NCI-H1436 (cell line): ENCODE results near the gene BCDIN3D.
"Not testable (repeated sequence)": the region's sequence is repeated elsewhere in the genome, so short reads cannot be mapped to it uniquely, and the experiment has no call there.

Experiments used
- DNase-seq: peaks from one replicate; lab custom pipeline; 2025; lab: John Stamatoyannopoulos, UW

BCDIN3D gene

DNA sequence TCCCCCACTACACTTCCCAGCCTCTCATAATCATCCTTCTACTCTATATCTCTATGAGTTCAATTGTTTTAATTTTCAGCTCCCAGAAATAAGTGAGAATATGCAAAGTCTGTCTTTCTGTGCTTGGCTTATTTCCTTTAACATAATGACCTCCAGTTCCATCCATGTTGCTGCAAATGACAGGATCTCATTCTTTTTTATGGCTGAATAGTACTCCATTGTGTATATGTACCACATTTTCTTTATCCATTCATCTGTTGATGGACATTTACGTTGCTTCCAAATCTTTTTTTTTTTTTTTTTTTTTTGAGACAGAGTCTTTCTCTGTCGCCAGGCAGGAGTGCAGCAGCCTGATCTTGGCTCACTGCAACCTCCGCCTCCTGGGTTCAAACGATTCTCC is 13.0 kb upstream of the BCDIN3D start:
- DNase-seq = not testable (repeated sequence)

DNA sequence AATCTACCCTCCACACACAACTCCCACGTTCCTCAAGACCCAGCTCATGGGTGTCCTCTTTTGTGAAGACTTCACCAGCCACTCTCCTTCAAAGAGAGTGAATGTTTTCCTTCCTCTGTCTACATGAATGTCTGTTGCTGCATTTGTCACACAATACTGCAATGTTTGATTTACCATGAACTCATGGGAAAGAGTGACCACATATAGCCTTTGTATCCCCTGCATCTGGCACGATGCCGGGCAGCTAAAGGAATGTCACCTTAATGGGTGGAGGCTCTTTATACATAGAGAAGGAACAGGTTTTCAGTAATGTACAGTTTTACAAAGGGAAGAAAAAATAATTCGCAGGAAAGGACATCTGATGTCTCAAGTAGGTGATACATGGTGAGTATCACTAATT is 12.1 kb upstream of the BCDIN3D start:
- no peak for DNase-seq

DNA sequence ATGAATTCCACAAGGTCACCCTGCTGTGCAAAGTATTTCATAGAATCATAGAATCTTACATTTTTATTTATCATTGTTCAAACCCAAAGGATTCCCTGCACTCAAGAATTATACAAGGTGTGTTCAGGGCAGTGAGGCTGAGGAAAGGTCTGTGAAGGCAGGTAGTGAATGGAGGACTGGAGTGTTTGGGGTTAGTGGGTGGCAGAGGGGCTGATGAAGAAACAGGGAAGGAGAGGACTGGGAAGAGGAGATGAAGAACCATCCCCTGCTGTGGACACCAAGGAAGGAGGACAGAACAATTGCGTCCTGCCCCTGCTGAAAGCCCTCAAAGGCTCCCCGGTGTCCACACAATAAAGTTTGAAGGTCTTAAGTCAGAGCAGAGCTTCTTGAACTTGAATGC is 10.8 kb upstream of the BCDIN3D start:
- no peak for DNase-seq

DNA sequence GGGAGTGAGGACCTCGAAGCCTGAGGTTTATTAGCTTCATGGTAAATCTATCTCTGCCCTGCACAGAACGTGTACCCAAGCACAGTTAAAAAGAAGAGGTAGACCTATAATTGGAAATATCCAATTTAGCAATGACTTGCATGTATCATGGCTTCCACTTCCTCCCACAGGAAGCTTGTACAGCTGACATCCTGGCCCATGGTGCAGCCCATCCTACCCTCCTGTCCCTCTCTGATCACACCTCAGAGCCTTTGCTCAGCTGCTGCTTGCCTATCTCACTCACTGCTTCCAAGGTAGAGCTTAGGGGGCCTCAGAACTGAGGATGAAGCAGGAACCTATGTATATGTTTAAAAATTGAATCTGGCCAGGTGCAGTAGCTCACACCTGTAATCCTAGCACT is 4.3 kb upstream of the BCDIN3D start:
- DNase-seq = no peak

DNA sequence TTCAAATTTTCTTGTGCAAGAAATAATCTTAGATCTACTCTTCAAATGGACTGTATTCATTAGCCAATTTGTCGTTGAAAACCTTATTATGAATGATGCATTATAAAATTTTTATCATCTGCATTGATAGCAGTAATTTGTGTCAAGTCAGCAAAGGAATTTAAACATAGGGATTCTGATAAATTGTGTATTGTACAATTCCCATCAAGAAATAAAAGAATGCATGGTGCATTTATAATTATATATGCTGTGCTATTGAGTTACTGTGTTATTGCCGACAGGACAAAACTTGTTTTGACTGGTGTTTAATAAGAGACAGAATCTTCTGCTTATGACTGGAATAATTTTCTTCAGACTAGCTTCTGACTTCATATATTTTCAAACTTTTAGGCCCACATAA is 3.1 kb upstream of the BCDIN3D start:
- DNase-seq = no peak

DNA sequence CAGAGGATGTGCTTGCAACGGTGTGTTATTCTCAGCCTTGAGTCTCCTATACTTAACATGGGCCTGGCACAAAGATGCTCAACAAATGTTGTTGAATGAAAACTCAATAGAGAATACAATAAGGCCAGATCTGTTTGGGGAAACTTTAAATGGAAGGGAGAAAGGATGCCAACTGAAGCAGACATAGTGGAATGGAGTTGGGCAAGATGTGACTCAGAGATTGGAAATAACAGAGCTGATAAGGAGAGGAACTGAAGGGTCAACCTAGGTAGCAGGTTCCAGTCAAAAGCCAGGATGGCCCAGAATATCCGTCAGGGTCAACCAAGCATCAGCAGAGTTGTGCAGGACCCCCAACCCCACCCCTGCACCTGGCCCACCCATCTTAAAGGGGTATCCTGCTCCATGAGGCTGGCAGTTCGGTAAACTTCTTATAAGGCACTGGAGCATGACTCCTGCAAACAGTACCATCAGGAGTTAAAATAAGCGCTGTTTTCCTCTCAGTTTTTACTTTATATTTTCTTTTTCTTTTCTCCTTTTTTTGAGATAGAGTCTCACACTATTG is 1.1 kb upstream of the BCDIN3D start:
- no peak for DNase-seq

DNA sequence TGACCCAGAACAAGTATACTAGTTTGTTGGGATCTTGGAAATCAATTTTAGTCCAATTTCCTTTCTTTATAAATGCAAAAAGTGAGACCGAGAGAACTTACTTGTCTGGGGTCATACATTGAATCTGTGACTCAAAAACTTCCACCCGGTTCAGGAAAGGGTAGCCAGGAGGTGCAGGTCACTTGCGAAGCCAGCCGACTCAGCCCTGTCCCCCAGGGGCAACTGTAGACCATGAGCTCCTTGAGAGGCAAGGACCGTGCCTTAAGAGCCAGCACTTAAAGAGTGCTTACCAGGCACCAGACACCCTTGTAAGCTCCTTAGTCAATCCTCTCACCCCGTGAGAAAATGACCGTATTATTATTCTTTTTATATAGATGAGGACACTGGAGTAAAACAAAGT is 505 bp upstream of the BCDIN3D start:
- no peak for DNase-seq

DNA sequence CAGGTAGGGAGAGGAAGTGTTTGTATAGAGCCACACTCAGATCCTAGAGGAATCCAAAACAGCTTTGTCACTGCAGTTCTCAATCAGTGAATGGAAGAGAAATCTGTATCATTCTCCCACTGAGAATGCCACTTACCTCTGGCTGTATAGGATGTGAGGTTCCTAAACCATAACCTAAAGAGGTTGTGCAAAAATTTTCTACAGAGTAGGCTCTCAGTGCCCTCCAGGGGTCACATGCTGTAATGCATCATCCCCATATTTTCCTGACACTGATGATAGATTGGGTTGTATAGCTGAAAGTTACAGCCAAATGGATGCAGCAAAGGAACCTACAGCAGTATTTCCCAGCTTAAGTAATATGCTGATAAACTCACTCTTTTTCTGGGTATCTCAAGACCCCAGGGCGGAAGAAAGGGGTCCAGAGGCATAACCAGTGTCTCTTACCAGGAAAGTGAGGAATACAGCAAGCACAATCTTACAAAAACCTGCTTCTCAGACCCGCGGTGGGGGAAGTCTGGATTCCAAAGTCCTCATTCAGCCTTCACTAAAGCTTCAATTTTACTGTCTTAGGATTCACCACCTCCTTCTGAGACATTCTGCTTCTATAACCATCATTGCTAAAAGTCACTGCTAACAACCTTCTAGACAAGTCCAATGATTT is 3.8 kb downstream of the BCDIN3D start:
- peak; percentile 15 for DNase-seq

DNA sequence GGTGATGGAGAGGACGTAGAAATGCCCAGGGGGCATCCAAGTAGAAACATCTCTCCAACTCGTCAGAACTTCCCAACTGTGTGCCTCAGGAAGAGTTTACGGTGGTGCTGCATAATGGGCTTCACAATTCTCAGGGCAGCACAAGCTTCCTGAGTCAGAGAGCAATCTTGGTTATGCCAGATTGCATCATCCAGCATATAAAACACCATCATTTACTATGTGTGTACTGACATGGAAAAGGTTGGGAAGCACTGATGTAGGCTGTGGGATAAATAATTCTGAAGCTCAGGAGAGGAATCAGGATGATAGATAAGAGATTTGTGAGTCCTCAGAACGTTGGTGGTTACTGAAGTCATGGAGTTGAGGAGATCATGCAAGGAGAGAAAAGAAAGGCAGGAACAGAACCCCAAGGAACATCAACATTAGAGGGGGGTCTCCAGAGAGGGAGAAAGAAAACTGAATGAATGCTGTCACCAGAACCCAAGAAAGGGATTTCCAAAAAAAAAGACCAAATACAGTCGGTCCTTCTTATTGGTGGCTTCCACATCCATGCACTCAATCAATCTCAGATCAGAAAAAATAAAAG is 10.0 kb downstream of the BCDIN3D start:
- no peak for DNase-seq

DNA sequence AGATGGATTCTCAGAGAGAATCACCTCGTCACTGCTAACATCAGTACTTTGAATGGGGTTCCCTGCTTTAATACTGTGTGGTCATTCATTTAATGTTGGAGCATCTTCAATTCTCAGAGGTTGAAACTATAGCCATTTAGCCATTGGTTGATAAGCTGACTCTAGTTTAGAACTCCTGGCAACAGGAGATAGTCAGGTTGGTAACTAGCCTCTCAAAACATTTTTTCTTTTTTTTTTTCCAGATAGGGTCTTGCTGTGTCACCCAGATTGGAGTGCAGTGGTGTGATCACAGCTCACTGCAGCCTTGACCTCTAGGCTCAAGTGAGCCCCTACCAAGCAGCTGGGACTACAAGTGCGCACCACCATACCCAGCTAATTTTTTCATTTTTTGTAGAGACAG is 11.2 kb downstream of the BCDIN3D start:
- no peak for DNase-seq

DNA sequence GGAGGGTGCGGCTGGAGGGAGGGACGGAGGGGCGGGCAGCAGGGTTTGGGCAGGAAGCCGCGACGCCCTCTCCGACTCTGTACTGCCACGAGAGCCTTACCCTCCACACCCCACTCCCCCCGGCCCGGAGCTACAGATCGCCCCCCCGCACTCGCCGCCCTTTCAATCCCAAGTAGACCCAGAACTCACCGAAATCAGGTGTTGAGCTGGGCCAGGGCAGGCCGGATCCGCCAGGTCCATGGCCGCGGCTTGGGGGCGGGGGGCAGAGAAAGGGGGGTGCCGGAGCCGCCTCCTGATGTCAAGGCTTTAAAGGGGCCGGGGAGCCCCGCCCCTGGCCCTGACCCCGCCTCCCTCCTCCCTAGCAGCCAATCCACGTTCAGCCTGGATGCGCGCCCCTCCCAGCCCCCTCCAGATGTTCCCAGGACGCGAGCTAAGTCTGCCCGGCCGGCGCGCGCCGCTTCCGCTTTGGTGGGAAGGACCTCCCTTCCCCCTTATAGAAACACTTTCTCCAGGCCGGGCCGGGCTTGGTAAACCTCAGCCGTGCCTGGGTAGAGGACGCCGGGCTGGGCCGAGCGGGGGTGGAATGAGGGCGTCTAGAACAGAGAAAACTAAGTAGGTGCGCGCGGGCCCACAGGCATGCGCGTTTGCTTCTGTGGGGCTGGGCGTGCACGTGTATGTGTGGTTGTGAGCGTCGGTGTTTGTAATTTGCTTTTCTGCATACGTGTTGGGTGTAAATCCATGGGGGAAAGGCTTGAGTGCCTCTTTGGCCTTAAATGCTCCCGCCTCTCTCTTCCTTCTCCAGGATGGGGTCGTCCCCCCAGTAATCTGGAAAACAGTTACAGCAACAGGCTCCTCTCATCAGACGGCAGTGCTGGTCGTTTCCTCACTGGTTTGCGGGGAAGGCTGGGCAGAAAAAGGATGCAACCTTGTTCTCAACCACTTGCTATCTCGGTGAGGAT is 14.5 kb downstream of the BCDIN3D start, which contains the start of gene NCKAP5L:
NCKAP5L (minus strand) TSS at position 281 of the 959 bp plus-strand sequence. CDS start 24,369 bp downstream, outside the sequence.
- peak; percentile 85 for DNase-seq

DNA sequence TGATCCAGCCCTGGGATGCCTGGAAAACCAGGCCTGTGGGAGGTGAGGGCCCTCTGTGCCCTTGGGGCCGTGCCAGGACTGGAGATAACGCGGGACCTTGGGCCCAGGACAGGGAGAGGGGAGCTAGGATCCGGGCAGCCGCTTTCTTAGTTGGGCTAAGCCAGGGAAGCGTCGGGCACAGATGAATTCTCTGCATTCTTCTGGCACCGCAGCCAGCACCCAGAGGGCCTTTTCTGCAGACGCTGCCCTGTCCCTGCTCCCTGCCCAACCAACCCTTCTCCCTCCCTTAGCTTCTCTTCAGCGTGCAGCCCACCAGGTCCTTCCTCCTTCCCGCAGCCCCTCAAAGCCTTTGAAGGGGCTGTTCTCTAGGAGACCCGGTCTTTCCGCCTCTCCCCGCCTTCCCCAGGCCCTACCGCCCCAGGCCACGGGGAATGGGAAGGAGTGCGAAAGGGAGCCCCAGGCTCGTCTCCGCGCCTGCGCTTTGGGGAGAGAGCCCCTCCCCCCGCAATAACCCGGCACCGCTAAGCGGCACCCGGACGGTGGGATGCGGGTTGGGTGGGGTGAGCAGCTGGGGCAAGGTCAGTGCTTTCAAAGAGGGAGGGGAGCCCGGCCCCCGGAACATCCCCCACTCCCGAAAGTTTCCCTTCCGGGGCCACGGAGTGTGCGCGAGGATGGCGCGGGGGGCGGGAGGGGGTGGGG is 15.4 kb downstream of the BCDIN3D start:
- peak; percentile 36 for DNase-seq

DNA sequence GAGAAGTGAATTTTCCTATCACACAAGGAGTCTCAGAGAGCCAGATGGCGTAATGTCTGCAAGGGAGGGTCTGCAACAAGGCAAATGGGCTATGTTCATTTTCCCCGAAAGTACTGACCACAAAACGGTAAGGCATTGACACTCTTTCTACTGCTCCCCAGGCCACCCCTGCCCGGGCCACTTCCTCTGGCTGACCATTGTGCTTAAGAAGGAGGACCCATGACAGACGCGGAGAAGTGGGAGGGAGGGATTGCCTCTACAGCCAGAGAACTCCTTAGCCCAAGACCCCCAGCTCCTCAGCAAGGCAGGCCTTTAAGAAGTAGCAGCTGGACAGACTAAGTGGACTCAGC is 15.9 kb downstream of the BCDIN3D start:
- DNase-seq = no peak

DNA sequence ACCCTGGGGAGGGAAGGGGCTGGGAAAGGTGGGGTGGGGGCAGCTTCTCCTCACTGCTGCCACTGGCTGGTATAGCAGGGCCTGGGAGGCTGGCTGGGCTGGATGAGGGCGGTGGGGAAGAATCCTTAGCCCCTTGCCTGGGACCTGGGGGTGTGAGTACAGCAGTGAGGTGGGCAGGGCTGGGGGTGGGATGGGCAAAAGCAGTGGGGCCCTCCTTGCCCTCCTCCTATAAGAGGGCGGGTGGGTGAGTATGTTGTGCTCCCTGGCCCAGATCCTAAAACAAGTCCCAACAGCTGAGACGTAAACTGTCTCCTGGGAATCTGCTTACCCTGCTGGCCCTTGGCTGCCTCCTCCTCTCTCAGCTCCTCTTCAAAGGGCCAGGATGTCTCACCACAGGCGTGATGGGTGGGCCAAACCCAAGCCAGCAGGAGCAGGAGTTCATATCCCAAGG is 16.9 kb downstream of the BCDIN3D start:
- DNase-seq = no peak

DNA sequence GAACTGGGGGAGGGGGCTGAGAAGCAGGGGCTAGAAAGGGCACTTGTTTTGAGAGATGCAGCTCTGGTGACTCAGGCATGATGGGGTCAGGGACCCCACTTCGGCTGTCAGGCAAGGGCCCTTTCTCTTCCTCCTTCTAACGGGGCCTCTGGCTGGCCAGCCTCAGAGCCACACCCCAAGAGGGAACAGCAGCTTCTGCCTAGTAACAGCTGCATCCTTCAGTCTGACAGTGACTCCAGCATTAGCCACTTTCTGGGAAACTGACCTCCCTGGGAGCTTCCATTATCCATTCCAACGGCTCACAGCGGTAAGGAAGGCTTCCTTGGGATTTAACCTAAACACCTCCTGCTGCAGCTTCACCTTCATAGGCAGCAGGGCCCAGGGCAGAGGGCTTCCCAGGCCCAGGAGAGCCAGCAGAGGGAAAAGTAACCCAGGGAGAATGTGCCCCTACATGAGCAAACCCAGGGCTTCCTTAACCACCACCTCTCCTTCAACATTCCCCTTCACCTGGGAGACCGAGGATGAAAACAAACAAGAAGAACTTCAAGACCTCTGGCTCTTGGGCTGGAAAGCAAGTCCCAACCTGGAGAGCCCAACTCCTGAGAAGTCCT is 17.4 kb downstream of the BCDIN3D start:
- DNase-seq = no peak

DNA sequence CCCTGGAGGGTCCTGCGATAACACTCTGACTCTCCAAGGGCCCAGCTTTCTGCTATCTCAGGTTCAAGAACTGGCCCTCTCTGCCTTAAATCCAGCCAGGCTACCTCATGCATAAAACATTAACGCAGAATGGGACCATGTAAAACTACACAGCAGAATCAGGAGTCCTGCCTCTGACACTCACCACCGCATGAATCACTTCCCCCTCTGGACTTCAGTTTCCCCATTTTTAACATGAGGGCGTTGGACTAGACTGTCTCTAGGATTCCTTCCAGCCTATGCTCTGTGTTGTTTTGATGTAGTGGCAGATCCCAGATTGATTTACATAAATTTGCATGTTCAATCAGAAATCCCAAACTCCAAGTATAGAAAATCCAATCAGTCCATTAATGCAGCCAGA is 18.0 kb downstream of the BCDIN3D start:
- DNase-seq = no peak

DNA sequence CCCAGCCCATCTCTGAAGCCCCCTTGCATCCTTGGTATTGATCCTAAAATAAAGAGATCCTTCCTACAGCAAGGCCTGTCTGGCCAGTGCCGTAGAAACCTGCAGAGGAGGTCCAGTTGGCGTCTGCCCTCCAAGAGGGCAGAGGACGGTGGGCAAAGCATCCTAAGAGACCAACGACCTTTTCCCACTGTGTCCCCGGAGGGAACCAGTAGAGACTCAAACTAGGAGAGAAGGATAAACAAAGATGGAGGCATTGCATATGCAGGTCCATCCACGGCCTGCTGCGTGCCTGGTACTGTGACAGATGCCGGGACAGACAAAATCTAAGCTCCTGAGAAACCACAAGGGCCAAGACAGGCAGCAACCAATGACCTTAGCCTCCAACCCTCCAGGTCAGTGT is 18.5 kb downstream of the BCDIN3D start:
- no peak for DNase-seq

DNA sequence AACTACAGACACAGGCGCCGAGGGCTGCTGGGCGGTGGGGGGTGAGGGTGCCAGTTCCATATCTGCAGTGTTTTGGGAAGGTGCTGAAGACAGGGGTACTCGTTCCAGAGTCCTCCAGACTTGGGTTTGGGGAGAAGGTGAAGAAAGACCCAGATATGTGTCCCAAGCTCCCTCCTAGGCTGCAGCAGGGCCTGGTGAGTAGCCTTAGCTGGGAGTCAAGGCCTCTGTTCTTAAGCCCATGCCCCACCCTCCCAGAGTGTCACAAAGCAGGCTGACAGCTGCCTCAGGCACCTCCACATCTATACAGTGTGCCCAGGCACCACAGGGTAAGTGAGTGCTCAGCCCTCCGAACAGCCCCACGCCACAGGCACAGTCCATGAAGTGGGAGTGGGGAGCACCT is 19.0 kb downstream of the BCDIN3D start:
- DNase-seq = no peak

DNA sequence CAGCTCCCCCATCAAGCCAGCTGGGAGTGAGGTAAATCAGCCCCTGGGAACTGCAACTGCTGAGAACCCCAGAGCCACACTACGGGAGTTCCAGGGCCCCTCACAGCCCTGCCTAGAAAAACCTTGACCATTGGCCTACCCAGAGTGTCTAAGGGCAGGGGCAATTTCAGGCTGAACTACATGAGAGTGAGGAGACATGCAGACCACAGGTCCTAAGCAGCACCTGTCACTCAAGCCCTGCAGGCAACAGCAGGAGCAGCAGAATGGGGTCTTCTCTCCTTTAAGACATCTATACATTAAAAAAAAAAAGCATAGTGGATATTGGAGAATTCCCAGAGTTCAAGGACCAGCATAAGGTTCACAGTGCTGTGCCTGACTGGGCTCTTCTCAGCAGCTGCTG is 19.6 kb downstream of the BCDIN3D start:
- no peak for DNase-seq

DNA sequence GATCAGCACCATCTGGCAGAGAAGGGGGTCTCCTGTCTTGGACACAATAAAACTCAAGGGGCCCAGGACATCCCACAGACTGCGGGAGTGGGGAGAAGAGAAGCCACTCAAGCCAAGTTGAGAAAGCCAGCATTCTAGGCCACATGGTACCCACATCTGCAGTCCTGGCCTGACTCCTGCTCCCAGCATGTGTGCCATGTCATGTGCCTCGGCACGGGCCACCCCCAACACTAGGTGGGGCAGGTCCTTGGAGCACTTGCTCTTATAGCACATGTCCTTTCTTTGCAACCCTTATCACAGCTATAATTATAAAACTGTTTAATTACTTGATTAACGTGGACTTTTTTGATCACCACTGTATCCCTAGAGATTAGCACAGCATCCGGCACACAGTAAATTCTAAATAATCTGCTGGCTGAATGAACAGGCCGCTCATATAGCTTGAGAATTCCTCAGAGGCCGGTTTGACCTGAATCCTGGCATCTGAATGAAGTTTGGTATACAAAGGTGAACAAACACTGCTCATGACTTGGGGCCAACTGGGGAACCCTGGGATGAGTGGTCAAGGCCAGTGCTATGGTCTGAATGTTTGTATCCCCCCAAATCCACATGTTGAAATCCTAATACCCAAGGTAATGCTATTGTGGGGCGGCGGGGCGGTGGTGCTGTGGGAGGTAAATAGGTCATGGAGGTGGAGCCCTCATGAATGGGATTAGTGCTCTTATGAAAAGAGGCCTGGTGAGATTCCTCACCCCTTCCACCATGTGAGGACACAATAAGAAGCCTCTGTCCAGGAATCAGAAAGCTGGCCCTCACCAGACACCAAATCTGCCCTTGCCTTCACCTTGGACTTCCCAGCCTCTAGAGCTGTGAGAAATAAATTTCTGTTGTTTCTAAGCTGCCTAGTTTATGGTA is 21.3 kb downstream of the BCDIN3D start:
- no peak for DNase-seq
